SK-N-MC (cell line): ENCODE data around the gene HK3.

Source experiments
- EZH2 ChIP-seq: fragments of 200-600 bp; sonication (generic); IDR thresholded peaks from one replicate; pipeline ENCODE4 v1.6.1; 2017; ENCODE audit warnings: antibody characterized with exemption
- POLR2AphosphoS5 ChIP-seq: IDR thresholded peaks from 2 replicates; pipeline ENCODE4 v1.6.1; 2012; ENCODE audit warnings: mild to moderate bottlenecking, low read depth, low read length, borderline replicate concordance

DNA sequence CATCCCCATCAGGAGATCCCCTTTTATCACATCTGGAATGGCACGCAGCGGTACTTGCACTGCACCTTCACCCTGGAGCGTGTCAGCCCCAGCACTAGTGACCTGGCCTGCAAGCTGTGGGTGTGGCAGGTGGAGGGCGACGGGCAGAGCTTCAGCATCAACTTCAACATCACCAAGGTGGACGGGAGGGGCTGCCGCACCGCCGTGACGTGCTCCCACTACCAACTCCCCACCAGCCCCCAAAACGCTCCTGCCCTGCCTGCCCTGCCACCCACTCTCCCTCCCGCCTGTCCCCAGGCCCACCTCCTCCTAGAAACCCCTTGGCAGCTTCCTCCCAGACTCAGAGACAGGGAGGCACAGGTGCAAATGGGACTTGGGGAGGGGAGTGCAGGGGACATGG, 20.7 kb downstream of the HK3 start:
- no peak for TF ChIP-seq POLR2AphosphoS5
- TF ChIP-seq EZH2: no peak
